H1 (cell line): Measurements from ENCODE around the gene UNC119B. TPM values are rescaled to one million over a fixed set of nuclear protein-coding genes. Genes with fewer than 3 reads are reported as not detected.

ENCODE experiments used
- CTCF ChIA-PET: fragments of 300-600 bp; sonication (Branson Sonifier 250); formaldehyde crosslinking; loops from one replicate; lab custom pipeline; 2021; ENCODE audit not compliant: partially characterized antibody; lab: Charles Lee
- POLR2A ChIA-PET: fragments of 300-600 bp; sonication (Branson Sonifier 250); formaldehyde crosslinking; loops from one replicate; lab custom pipeline; 2021; ENCODE audit warnings: inconsistent platforms; ENCODE audit not compliant: partially characterized antibody; lab: Charles Lee
- DNase-seq, 2 experiments: peaks; one replicate each; pipeline versions ENCODE4 v3.0.0 to v3.0.0-alpha.2; 2010 to 2022; ENCODE audit warnings: low spot score in 2 of 2, low read depth in 1 of 2, mixed read lengths in 1 of 2
- FAIRE-seq: peaks from 2 replicates; lab custom pipeline; 2011; peaks lifted over from hg19 to GRCh38; lab: Jason Lieb, UNC
- H2AFZ ChIP-seq: 2 replicates; pipeline ENCODE4 v1.8.1; 2012; ENCODE audit warnings: low read length, inconsistent platforms
- H2AK5ac ChIP-seq: 2 replicates; pipeline ENCODE4 v1.6.1; 2013; ENCODE audit warnings: low read depth, low read length
- H2BK120ac ChIP-seq: replicated peaks from 2 replicates; pipeline ENCODE3; 2013; ENCODE audit warnings: low read depth, low read length, inconsistent platforms
- H2BK12ac ChIP-seq: 2 replicates; pipeline ENCODE4 v1.6.1; 2013; ENCODE audit warnings: low read depth, low read length
- H2BK15ac ChIP-seq: 2 replicates; pipeline ENCODE4 v1.6.1; 2013; ENCODE audit warnings: low read length
- H2BK20ac ChIP-seq: 2 replicates; pipeline ENCODE4 v1.6.1; 2013; ENCODE audit warnings: low read length
- H2BK5ac ChIP-seq: 2 replicates; pipeline ENCODE4 v1.6.1; 2013; ENCODE audit warnings: low read depth, low read length
- H3K14ac ChIP-seq: 2 replicates; pipeline ENCODE4 v1.6.1; 2013; ENCODE audit warnings: inconsistent platforms; ENCODE audit not compliant: insufficient read length
- H3K18ac ChIP-seq: 2 replicates; pipeline ENCODE4 v1.6.1; 2013; ENCODE audit warnings: low read length; ENCODE audit errors: extremely low read depth
- H3K23ac ChIP-seq: 2 replicates; pipeline ENCODE4 v1.6.1; 2013; ENCODE audit warnings: inconsistent platforms; ENCODE audit not compliant: insufficient read length
- H3K23me2 ChIP-seq: 2 replicates; pipeline ENCODE4 v1.6.1; 2013; ENCODE audit warnings: low read depth, low read length
- H3K27ac ChIP-seq: 2 replicates; pipeline ENCODE4 v1.6.1; 2011; ENCODE audit warnings: low read depth, low read length, inconsistent platforms
- H3K27me3 ChIP-seq, 4 experiments: replicated peaks in 1 of 4; 1 replicate in 1 of 4; 2 replicates in 3 of 4; pipeline versions ENCODE4 v1.6.1 to v1.8.1; 2011 to 2013; ENCODE audit warnings: low read length in 3 of 4, mild to moderate bottlenecking in 3 of 4, inconsistent platforms in 2 of 4, mixed read lengths in 2 of 4, moderate library complexity in 1 of 4; ENCODE audit not compliant: control insufficient read depth in 3 of 4, insufficient read depth in 3 of 4; ENCODE audit errors: extremely low read depth in 1 of 4
- H3K36me3 ChIP-seq, 4 experiments: 2 replicates each; pipeline versions ENCODE4 v1.6.1 to v1.8.1; 2011 to 2013; ENCODE audit warnings: mild to moderate bottlenecking in 4 of 4, low read length in 3 of 4, moderate library complexity in 2 of 4, control low read depth in 1 of 4, inconsistent platforms in 1 of 4; ENCODE audit not compliant: insufficient read depth in 4 of 4, control insufficient read depth in 2 of 4
- H3K4ac ChIP-seq: replicated peaks from 2 replicates; pipeline ENCODE3; 2013; ENCODE audit warnings: low read length, low read depth, mixed read lengths, inconsistent platforms; ENCODE audit not compliant: insufficient read length
- H3K4me1 ChIP-seq, 4 experiments: replicated peaks in 1 of 4; 1 replicate in 1 of 4; 2 replicates in 3 of 4; pipeline versions ENCODE4 v1.6.1 to v1.8.1; 2011 to 2013; ENCODE audit warnings: low read length in 3 of 4, inconsistent platforms in 2 of 4, mixed read lengths in 1 of 4; ENCODE audit not compliant: insufficient read depth in 4 of 4, control insufficient read depth in 3 of 4
- H3K4me2 ChIP-seq, 2 experiments: 2 replicates each; pipeline versions ENCODE4 v1.6.1 to v1.8.1; 2011 to 2013; ENCODE audit warnings: low read depth in 2 of 2, low read length in 2 of 2, control low read depth in 1 of 2, inconsistent platforms in 1 of 2, mild to moderate bottlenecking in 1 of 2; ENCODE audit not compliant: insufficient read depth in 1 of 2
- H3K4me3 ChIP-seq, 4 experiments: fragments of 200-600, 300-600 bp in 1 of 4; sonication (generic), shearing (Covaris generic), sonication (Bioruptor Twin) in 1 of 4; 2 replicates each; pipeline versions ENCODE4 v1.5.1 to v1.8.1; 2011 to 2016; ENCODE audit warnings: low read length in 4 of 4, low read depth in 3 of 4, control low read depth in 2 of 4, inconsistent platforms in 2 of 4, mild to moderate bottlenecking in 2 of 4, mixed read lengths in 1 of 4, moderate library complexity in 1 of 4; ENCODE audit not compliant: insufficient read depth in 2 of 4; ENCODE audit errors: extremely low read depth in 1 of 4
- H3K56ac ChIP-seq: replicated peaks from 2 replicates; pipeline ENCODE3; 2013; ENCODE audit warnings: low read depth, mild to moderate bottlenecking, mixed read lengths, low read length, inconsistent platforms; ENCODE audit not compliant: insufficient read length
- H3K79me1 ChIP-seq: 2 replicates; pipeline ENCODE4 v1.6.1; 2013; ENCODE audit warnings: low read depth, low read length, control low read depth
- H3K79me2 ChIP-seq, 2 experiments: 2 replicates each; pipeline versions ENCODE4 v1.6.1 to v1.8.1; 2012 to 2013; ENCODE audit warnings: low read length in 2 of 2, mild to moderate bottlenecking in 2 of 2, inconsistent platforms in 1 of 2; ENCODE audit not compliant: insufficient read depth in 2 of 2, control insufficient read depth in 1 of 2
- H3K9ac ChIP-seq, 4 experiments: replicated peaks in 1 of 4; 1 replicate in 1 of 4; 2 replicates in 3 of 4; pipeline versions ENCODE4 v1.6.1 to v1.8.1; 2011 to 2013; ENCODE audit warnings: low read depth in 3 of 4, low read length in 3 of 4, control low read depth in 2 of 4, mild to moderate bottlenecking in 2 of 4, moderate library complexity in 2 of 4, inconsistent platforms in 1 of 4; ENCODE audit errors: extremely low read depth in 1 of 4
- H3K9me3 ChIP-seq, 2 experiments: 2 replicates each; pipeline versions ENCODE4 v1.6.1 to v1.8.1; 2012 to 2013; ENCODE audit warnings: mild to moderate bottlenecking in 2 of 2, moderate library complexity in 2 of 2, control low read depth in 1 of 2, inconsistent platforms in 1 of 2, low read depth in 1 of 2, low read length in 1 of 2, mixed read lengths in 1 of 2; ENCODE audit not compliant: insufficient read depth in 2 of 2
- H4K20me1 ChIP-seq, 2 experiments: replicated peaks in 1 of 2; 2 replicates each; pipeline versions ENCODE3 to v1.8.1; 2011 to 2013; ENCODE audit warnings: inconsistent platforms in 2 of 2, low read length in 2 of 2, mild to moderate bottlenecking in 1 of 2; ENCODE audit not compliant: insufficient read depth in 2 of 2, control insufficient read depth in 1 of 2
- H4K5ac ChIP-seq: 2 replicates; pipeline ENCODE4 v1.6.1; 2013; ENCODE audit warnings: low read length, low read depth, mixed read lengths, inconsistent platforms; ENCODE audit not compliant: insufficient read length
- H4K8ac ChIP-seq: 2 replicates; pipeline ENCODE4 v1.8.0; 2013; ENCODE audit warnings: mild to moderate bottlenecking, moderate library complexity, low read length, inconsistent platforms; ENCODE audit not compliant: insufficient read depth; ENCODE audit errors: extremely low read depth
- H4K91ac ChIP-seq: replicated peaks from 2 replicates; pipeline ENCODE3; 2013; ENCODE audit warnings: low read length, mixed read lengths, inconsistent platforms; ENCODE audit not compliant: insufficient read length
- TEAD4 ChIP-seq: IDR thresholded peaks from 2 replicates; pipeline ENCODE4 v1.6.1; 2012; ENCODE audit warnings: low read depth, low read length, inconsistent platforms, mixed read lengths
- USF2 ChIP-seq: IDR thresholded peaks from 2 replicates; pipeline ENCODE4 v1.6.1; 2011; ENCODE audit warnings: low read length, improper control_type of control experiment
- WGBS, 2 experiments: shearing (Covaris generic) in 1 of 2; methylation state at CpG; one replicate each; pipeline versions ENCODE4 v1.1.6 to v1.1.7; 2013 to 2015; ENCODE audit warnings: low lambda C conversion rate in 2 of 2, mixed read lengths in 2 of 2, inconsistent platforms in 1 of 2, low coverage in 1 of 2, missing lambda C conversion rate in 1 of 2; ENCODE audit not compliant: insufficient replicate concordance in 2 of 2, insufficient coverage in 1 of 2, insufficient read length in 1 of 2; ENCODE audit errors: extremely low coverage in 1 of 2, missing lambda C conversion rate in 1 of 2; 5-methylcytosine and 5-hydroxymethylcytosine counted together
- polyA plus RNA-seq, 7 experiments: library from polyadenylated mRNA; depleted of rRNA in 3 of 7; stranded (reverse) in 5 of 7; unstranded in 2 of 7; fragments of >200 nt in 5 of 7; fragments of 200-250 nt in 2 of 7; gene quantifications; 1 replicate in 5 of 7; 2 replicates in 1 of 7; 4 replicates in 1 of 7; pipeline versions ENCODE4 v1.2.1 to v1.2.3, GENCODE V29; 2011 to 2013; ENCODE audit warnings: missing spikeins in 2 of 7, mixed read lengths in 2 of 7
- total RNA-seq: library from RNA; stranded (reverse); fragmentation: NEBNext Ultra II Directional; extraction: Animal tissue kit (Norgen Biotek cat#: 25700); gene quantifications from 2 replicates; pipeline ENCODE4 v1.2.1, GENCODE V29; 2021

Gene UNC119B
- total and polyA plus RNA-seq, 2 of the 8 experiments (the other 6 are each of a cell fraction or from before 2014, with no cell fraction given) = 40.5 to 50.1 TPM

GRCh38 chr12:120680165-120680738 is 30.0 kb upstream of the UNC119B start:
- no peak overlapping the region for H3K4me2 ChIP-seq
- H2AFZ ChIP-seq = peak overlapping the region; percentile 70
- no peak overlapping the region for H2AK5ac ChIP-seq
- H4K5ac ChIP-seq = no peak overlapping the region
- ChIA-PET CTCF (interaction anchor here (1.0 to 10.3 kb wide), 3 partner anchors 12 to 32 kb away, joined by 3 to 83 read pairs (median 3); no protein-coding TSS in a partner anchor), POLR2A (interaction anchor here (1.6 to 2.0 kb wide), 2 partner anchors 12 to 13 kb away, joined by 4 to 11 read pairs; no protein-coding TSS in a partner anchor)
- no peak overlapping the region for H3K9ac ChIP-seq
- H3K4me1 ChIP-seq = peaks cover 0 to 6% (median 0%) of the 10 kb centered on the region in 4 experiments; a peak in 2 of 7 replicates
- no peak overlapping the region for H3K4ac ChIP-seq
- H2BK120ac ChIP-seq = peak overlapping the region; percentile 54
- peak overlapping the region; percentile 43; the same call in 1 of the 2 replicates for H2BK12ac ChIP-seq
- H3K23me2 ChIP-seq = no peaks in the 10 kb centered on the region
- peak overlapping the region; percentile 86; the same call in 1 of the 2 replicates for H4K8ac ChIP-seq
- H3K56ac ChIP-seq = no peak overlapping the region
- no peak overlapping the region for H3K27ac ChIP-seq
- no peaks in the 10 kb centered on the region for H4K20me1 ChIP-seq
- H2BK15ac ChIP-seq = no peak overlapping the region; the same call in 1 of the 2 replicates
- H2BK5ac ChIP-seq = 0 out of 2 replicates have a peak overlapping the region, but pooled peaks have one; percentile 27
- no peaks in the 10 kb centered on the region for H3K36me3 ChIP-seq
- H3K79me1 ChIP-seq = no peaks in the 10 kb centered on the region
- no peak overlapping the region for H3K14ac ChIP-seq
- no peaks in the 10 kb centered on the region for H3K79me2 ChIP-seq
- no peak for FAIRE-seq
- no peak overlapping the region for H2BK20ac ChIP-seq
- peak overlapping the region; percentile 65 for H4K91ac ChIP-seq
- peak overlapping the region; percentile 71; the same call in 1 of the 2 replicates for H3K18ac ChIP-seq
- no peak for DNase-seq
- no peak overlapping the region for H3K4me3 ChIP-seq
- H3K23ac ChIP-seq = no peak overlapping the region
- H3K27me3 ChIP-seq = no peaks in the 10 kb centered on the region
- WGBS, 2 experiments = 62% methylated on average over 5 of the region's 5 CpGs; no CpG with 5 or more reads in 1 of the 2 experiments
- no peak for TF ChIP-seq USF2
- TF ChIP-seq TEAD4 = 0 out of 2 replicates have a peak, but pooled peaks have one; percentile 15
- no peaks in the 10 kb centered on the region for H3K9me3 ChIP-seq
